Measurements from ENCODE around the gene ARFGAP2. TPM values are rescaled to one million over a fixed set of nuclear protein-coding genes. Genes with fewer than 3 reads are reported as not detected.

ARFGAP2 gene
- polyA plus RNA-seq, 1 of the 3 experiments (the other 2 are of a cell fraction): 52.5 TPM

DNA sequence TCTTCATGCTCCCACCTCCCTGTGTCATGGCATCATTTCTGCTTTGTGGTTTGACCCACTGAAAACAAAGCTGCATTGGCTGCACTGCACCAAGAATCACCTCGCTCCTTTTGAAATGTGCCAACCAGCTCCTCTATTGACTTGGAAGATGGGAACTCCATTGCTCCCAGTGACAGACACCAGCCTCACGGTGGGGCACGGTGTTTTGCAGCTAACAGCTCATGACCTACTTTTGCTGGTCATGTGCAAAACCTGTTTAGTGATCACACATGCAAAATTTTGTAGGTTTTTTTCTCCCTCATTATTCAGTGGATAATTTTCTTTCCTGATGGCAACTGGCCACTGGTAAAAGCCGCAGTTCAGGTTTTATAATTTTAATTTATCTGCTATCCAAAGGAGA lies 36.8 kb downstream of the ARFGAP2 start (continued):
- TF ChIP-seq RCOR1 (IDR thresholded peaks at IDR 0.05; ENCODE audit: low read length) (no peak), RAD21 (IDR thresholded peaks at IDR 0.05; ENCODE audit: low read length) (no peak), MEF2A (IDR thresholded peaks at IDR 0.05; ENCODE audit: borderline replicate concordance, low read depth) (no peak), NRF1 (IDR thresholded peaks at IDR 0.05; ENCODE audit: low read depth, low read length) (no peak), FOSL2 (IDR thresholded peaks at IDR 0.05; ENCODE audit: borderline replicate concordance, low read depth) (no peak), MXI1 (IDR thresholded peaks at IDR 0.05; ENCODE audit: low read depth, low read length) (no peak), RFX5 (IDR thresholded peaks at IDR 0.05; ENCODE audit: low read length) (no peak)
- TF ChIP-seq, protein P1, sequence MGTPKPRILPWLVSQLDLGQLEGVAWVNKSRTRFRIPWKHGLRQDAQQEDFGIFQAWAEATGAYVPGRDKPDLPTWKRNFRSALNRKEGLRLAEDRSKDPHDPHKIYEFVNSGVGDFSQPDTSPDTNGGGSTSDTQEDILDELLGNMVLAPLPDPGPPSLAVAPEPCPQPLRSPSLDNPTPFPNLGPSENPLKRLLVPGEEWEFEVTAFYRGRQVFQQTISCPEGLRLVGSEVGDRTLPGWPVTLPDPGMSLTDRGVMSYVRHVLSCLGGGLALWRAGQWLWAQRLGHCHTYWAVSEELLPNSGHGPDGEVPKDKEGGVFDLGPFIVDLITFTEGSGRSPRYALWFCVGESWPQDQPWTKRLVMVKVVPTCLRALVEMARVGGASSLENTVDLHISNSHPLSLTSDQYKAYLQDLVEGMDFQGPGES (IDR thresholded peaks at IDR 0.05; ENCODE audit: low read depth, low read length): no peak

DNA sequence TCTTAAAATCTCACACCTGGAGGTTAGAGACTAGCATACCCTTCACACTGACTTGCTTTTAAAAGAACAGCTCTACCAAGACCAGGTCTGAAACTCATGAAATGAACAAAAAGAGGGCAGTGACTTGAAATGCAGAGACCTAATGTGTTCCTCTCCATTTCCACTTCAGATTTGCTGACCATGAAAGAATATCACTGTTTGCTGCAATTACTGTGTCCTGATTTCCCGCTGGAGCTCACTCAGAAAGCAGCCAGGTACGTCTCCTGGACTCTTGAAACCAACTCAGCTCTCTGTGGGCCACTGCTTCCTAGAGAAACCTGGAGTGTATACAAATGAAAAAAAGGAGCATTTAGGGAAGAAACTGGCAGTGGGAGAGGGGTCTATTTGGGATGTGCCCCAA lies 39.2 kb downstream of the ARFGAP2 start:
- H4K20me1 ChIP-seq (ENCODE audit: insufficient read depth): no peaks in the 10 kb centered on the region
- CTCF ChIA-PET: interaction anchor here (1.1 kb wide), 1 partner anchor 16 kb away, joined by 8 read pairs; no protein-coding TSS in a partner anchor
- no peak overlapping the region for H3K4me2 ChIP-seq
- peaks cover 0 to 5% of the 10 kb centered on the region in 2 experiments; a peak in 1 of 4 replicates for H3K4me1 ChIP-seq (ENCODE audit: control insufficient read depth in 1 of 2, insufficient read depth in 2 of 2, low read depth in 1 of 2, low read length in 1 of 2)
- no peaks in the 10 kb centered on the region for H3K27me3 ChIP-seq (ENCODE audit: insufficient read depth)
- POLR2A ChIA-PET: no interaction called here
- no peak overlapping the region for H3K9ac ChIP-seq
- H3K9me2 ChIP-seq: no peaks in the 10 kb centered on the region
- no peak for DNase-seq
- 100% methylated on average over 2 of the region's 2 CpGs for WGBS (ENCODE audit: low lambda C conversion rate)
- TF ChIP-seq, protein P2, sequence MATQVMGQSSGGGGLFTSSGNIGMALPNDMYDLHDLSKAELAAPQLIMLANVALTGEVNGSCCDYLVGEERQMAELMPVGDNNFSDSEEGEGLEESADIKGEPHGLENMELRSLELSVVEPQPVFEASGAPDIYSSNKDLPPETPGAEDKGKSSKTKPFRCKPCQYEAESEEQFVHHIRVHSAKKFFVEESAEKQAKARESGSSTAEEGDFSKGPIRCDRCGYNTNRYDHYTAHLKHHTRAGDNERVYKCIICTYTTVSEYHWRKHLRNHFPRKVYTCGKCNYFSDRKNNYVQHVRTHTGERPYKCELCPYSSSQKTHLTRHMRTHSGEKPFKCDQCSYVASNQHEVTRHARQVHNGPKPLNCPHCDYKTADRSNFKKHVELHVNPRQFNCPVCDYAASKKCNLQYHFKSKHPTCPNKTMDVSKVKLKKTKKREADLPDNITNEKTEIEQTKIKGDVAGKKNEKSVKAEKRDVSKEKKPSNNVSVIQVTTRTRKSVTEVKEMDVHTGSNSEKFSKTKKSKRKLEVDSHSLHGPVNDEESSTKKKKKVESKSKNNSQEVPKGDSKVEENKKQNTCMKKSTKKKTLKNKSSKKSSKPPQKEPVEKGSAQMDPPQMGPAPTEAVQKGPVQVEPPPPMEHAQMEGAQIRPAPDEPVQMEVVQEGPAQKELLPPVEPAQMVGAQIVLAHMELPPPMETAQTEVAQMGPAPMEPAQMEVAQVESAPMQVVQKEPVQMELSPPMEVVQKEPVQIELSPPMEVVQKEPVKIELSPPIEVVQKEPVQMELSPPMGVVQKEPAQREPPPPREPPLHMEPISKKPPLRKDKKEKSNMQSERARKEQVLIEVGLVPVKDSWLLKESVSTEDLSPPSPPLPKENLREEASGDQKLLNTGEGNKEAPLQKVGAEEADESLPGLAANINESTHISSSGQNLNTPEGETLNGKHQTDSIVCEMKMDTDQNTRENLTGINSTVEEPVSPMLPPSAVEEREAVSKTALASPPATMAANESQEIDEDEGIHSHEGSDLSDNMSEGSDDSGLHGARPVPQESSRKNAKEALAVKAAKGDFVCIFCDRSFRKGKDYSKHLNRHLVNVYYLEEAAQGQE (IDR thresholded peaks at IDR 0.05; ENCODE audit: low read depth, low read length): no peak
- no peaks in the 10 kb centered on the region for H3F3A ChIP-seq (replicated peaks; ENCODE audit: insufficient read depth)
- peaks cover 4 to 22% of the 10 kb centered on the region in 2 experiments for H3K36me3 ChIP-seq (replicated peaks in 1 of 2; ENCODE audit: control insufficient read depth in 1 of 2, insufficient read depth in 2 of 2, low read length in 1 of 2)
- H2AFZ ChIP-seq (ENCODE audit: low read depth): no peak overlapping the region
- H3K9me3 ChIP-seq: no peaks in the 10 kb centered on the region
- H3K4me3 ChIP-seq (ENCODE audit: low read depth in 2 of 2, low read length in 1 of 2): no peak overlapping the region
- no peaks in the 10 kb centered on the region for H3K79me2 ChIP-seq (ENCODE audit: insufficient read depth)
- no peak overlapping the region for H3K27ac ChIP-seq (ENCODE audit: low read depth in 2 of 2, low read length in 1 of 2)

DNA sequence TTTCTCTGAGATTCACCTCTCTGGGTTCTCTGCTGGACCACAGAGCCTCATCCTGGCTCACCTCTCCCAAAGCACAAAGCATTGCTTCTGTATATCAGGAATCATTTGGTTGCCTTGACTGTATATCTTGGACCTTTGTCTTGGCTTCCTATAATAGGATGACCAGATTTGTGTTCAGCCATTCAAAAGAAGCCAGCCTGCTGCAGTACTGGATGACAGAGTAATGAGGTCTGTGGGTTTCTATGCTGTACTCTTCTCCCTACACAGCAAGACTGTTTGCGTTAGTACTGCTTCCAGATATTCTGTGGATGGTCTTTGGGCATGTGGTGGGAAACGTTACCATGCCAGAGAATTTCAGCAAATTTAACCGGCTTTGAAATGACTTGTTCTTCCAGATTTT lies 39.8 kb downstream of the ARFGAP2 start:
- Histone ChIP-seq H3F3A (replicated peaks; ENCODE audit: insufficient read depth) (no peaks in the 10 kb centered on the region), H3K27me3 (ENCODE audit: insufficient read depth) (no peaks in the 10 kb centered on the region), H3K4me2 (no peak overlapping the region), H3K9ac (no peak overlapping the region), H3K9me3 (no peaks in the 10 kb centered on the region), H3K4me1 (ENCODE audit: control insufficient read depth in 1 of 2, insufficient read depth in 2 of 2, low read depth in 1 of 2, low read length in 1 of 2) (peaks cover 0 to 3% of the 10 kb centered on the region in 2 experiments; a peak in 1 of 4 replicates), H3K4me3 (ENCODE audit: low read depth in 2 of 2, low read length in 1 of 2) (no peak overlapping the region), H2AFZ (ENCODE audit: low read depth) (no peak overlapping the region), H3K79me2 (ENCODE audit: insufficient read depth) (no peaks in the 10 kb centered on the region), H3K9me2 (no peaks in the 10 kb centered on the region), H3K36me3 (replicated peaks in 1 of 2; ENCODE audit: control insufficient read depth in 1 of 2, insufficient read depth in 2 of 2, low read length in 1 of 2) (peaks cover 4 to 22% of the 10 kb centered on the region in 2 experiments), H3K27ac (ENCODE audit: low read depth in 2 of 2, low read length in 1 of 2) (no peak overlapping the region), H4K20me1 (ENCODE audit: insufficient read depth) (no peaks in the 10 kb centered on the region)
- ChIA-PET CTCF (interaction anchor here (1.1 kb wide), 1 partner anchor 16 kb away, joined by 8 read pairs; no protein-coding TSS in a partner anchor), POLR2A (no interaction called here)
- 90% methylated on average over 3 of the region's 3 CpGs for WGBS (ENCODE audit: low lambda C conversion rate)
- DNase-seq: no peak
- TF ChIP-seq YY1 (IDR thresholded peaks at IDR 0.05; ENCODE audit: low read depth): no peak
- TF ChIP-seq SIN3A (IDR thresholded peaks at IDR 0.05; ENCODE audit: borderline replicate concordance, low read depth, low read length): no peak
- TF ChIP-seq, protein P3, sequence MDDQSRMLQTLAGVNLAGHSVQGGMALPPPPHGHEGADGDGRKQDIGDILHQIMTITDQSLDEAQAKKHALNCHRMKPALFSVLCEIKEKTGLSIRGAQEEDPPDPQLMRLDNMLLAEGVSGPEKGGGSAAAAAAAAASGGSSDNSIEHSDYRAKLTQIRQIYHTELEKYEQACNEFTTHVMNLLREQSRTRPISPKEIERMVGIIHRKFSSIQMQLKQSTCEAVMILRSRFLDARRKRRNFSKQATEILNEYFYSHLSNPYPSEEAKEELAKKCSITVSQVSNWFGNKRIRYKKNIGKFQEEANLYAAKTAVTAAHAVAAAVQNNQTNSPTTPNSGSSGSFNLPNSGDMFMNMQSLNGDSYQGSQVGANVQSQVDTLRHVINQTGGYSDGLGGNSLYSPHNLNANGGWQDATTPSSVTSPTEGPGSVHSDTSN (IDR thresholded peaks at IDR 0.05): no peak
- TF ChIP-seq, protein P4, sequence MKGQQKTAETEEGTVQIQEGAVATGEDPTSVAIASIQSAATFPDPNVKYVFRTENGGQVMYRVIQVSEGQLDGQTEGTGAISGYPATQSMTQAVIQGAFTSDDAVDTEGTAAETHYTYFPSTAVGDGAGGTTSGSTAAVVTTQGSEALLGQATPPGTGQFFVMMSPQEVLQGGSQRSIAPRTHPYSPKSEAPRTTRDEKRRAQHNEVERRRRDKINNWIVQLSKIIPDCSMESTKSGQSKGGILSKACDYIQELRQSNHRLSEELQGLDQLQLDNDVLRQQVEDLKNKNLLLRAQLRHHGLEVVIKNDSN (IDR thresholded peaks at IDR 0.05; ENCODE audit: borderline replicate concordance, low read depth): no peak
- TF ChIP-seq RAD21 (IDR thresholded peaks at IDR 0.05; ENCODE audit: low read length): no peak
- TF ChIP-seq ELF1 (IDR thresholded peaks at IDR 0.05): no peak
- no peak for TF ChIP-seq POLR2AphosphoS5 (IDR thresholded peaks at IDR 0.05; ENCODE audit: low read depth, low read length)
- TF ChIP-seq, protein P2 (IDR thresholded peaks at IDR 0.05; ENCODE audit: low read depth, low read length): no peak
- TF ChIP-seq JUND (IDR thresholded peaks at IDR 0.05): no peak

Measured in SK-N-SH (cell line).